GM08714 (cell line): ENCODE data around the gene HBP1.
"Not testable (repeated sequence)": the region's sequence is repeated elsewhere in the genome, so short reads cannot be mapped to it uniquely, and the experiment has no call there.

ENCODE experiments used
- H3K4me3 ChIP-seq: fragments of 200-500 bp; sonication (Bioruptor generic); 2 replicates; pipeline ENCODE4 v1.5.1; 2014; ENCODE audit warnings: mild to moderate bottlenecking, low read length, inconsistent platforms
- ZNF274 ChIP-seq: IDR thresholded peaks from 2 replicates; pipeline ENCODE4 v1.6.1; 2012; ENCODE audit warnings: mild to moderate bottlenecking, low read depth, low read length

The HBP1 gene

DNA sequence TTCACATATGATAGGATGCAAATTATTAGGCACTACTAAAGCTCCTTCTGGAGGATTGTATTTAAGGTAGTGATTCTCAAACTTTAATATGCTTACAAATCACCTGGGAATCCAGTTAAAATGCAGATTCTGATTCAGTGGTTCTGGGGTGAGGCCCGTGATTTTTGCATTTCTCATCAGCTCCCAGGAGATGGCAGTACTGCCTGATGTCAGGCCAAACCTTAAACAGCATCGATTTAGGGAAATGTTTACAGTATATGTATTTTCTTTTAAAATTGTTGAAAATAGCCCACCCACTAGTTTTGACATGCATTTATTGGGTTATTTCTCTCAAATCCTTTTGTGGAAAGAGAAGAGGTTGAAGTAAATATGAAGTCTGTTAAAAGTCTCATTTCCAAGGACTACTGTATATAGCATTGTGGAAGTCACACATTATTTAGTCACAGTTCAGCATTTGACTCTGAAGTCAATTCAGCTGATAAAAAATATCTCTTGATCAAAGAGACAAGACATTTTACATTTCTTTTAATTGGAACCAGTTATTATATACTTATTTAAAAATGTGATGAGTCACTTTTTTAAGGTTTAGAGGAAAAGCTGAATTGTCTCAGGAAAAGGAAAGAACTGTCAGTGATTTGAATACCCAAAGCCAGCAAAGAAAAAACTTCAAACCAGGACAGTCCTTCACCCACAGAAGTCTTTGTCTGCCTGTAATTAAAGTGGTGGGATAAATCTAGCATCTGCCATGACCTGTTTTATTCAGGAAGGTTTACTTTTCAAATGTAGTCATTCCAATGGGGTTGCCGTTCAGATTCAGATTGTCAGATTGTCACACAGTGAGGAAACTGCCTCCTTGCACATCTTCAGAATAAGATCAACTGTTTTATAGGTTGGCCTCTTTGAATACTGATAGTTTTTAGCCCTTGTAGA, 21.1 kb upstream of the HBP1 start:
- no peak for TF ChIP-seq ZNF274
- H3K4me3 ChIP-seq: no peak overlapping the region

DNA sequence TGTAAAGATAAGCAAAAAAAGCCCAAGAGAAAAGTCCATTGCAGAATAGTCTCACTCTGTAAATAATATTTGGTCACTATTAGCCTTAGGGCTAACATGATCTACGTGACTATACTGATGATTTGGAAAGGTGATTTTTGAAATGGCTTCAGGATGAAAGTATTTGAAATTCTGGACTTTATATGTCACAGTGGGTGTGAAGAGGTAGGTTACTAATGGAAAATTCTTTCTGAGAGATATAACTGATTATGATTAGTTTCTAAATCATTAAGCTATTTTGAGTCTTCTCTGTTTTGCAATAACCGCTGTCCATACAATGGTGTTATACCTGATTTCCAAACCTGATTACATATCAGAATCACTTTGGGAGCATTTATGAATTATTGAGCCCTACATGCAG, 20.1 kb upstream of the HBP1 start:
- no peak for TF ChIP-seq ZNF274
- no peak overlapping the region for H3K4me3 ChIP-seq

DNA sequence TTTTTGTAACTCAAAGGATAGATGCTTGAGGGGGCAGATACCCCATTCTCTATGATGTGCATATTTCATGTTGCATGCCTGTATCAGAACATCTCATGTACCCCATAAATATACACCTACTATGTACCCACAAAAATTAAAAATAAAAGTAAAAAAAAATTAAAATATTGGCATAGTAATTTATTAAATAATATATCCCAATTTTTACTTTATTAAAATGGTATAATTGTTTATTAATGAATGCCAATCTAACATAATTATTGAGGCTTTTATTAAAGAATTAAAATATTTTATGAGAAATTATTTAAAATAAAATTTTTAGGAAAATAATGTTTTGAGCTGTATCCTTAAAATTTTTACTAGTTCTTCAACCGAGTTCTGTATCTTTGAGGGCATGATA, 18.9 kb upstream of the HBP1 start:
- no peak for TF ChIP-seq ZNF274

DNA sequence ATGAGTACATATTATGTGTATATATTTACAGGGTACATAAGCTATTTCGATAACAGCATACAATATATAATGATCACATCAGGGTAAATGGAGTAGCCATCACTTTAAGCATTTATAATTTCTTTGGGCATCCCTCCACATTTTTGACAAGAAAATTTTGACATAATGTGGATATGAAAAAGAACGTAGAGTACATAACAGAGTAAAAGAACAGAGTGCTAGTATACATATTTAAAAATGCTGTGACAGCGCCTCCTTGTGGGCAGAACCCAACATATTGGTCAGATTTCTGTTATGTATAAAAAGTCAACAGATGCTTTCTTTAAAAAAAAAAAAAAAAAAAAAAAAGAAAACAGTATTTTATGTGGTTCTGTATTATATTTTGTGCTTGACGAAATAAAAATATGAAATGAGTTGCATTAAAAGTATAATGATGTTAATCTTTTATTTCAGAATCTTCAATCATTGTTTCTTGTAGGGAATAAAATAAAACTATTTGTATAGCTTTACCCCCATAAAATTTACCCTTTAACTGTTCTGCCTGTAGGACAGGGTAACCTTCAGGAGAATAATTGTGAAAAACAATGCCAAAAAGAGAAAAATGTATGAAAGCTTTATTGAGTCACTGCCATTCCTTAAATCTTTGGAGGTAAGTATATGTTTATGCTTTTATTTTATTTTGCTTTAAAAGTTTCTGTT, 18.3 kb upstream of the HBP1 start:
- no peak for TF ChIP-seq ZNF274
- H3K4me3 ChIP-seq: no peak overlapping the region

More for the DNA sequence above, 18.9 kb upstream of the HBP1 start:
- H3K4me3 ChIP-seq: no peak overlapping the region

DNA sequence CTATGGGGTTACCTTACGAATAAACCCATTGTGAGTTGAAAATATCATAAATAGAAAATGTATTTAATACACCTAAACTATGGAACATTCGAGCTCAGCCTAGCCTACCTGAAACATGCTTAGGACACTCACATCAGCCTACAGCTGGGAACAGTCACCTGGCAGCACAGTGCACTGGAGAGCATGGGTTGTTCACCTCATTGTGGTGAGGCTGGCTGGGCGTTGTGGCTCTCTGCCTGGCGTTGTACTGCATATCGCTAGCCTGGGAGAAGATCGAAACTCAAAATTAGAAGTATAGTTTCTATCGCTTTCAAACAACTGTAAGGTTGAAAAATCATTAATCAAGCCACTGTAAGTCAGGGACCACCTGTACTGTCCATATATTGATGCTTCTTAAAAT, 17.3 kb upstream of the HBP1 start:
- H3K4me3 ChIP-seq: no peak overlapping the region
- TF ChIP-seq ZNF274: no peak

DNA sequence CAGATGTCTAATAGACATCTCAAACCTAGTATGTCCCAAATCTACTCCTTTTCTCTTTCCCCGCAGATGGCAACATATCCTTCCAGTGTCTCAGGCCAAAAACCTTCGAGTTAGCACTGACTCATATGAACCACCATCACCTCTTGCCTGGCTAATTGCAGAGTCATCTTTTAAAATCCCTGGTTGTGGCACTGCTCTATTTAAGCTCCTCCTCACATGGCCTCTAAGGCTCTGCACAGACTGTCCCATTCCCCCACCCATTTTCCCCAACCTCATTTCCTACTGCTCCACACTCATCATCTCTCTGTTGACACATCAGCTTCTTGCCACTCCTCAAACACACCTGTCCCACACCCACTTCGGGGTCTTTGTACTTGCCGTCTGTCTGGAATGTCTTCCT, 16.8 kb upstream of the HBP1 start:
- H3K4me3 ChIP-seq: no peak overlapping the region
- no peak for TF ChIP-seq ZNF274

DNA sequence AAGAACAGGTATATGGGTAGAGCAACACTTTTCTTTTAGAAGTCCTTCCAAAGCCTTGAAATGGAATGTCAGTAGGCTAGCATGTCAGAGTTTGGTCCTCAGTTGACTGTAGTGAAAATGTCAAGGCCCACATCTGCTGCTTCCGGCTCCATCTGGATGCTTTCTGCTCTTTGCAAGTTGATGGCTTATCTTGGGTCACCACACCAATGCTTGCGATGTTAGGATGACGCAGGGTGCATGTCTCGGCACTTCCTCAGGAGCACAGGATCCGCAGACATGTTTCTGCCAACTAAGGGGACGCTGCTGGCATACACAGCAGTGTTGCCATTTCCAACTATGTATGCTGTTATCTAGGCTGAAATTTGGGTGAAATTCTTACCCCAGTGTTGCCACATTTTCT, 14.0 kb upstream of the HBP1 start:
- TF ChIP-seq ZNF274: no peak
- H3K4me3 ChIP-seq: no peak overlapping the region

DNA sequence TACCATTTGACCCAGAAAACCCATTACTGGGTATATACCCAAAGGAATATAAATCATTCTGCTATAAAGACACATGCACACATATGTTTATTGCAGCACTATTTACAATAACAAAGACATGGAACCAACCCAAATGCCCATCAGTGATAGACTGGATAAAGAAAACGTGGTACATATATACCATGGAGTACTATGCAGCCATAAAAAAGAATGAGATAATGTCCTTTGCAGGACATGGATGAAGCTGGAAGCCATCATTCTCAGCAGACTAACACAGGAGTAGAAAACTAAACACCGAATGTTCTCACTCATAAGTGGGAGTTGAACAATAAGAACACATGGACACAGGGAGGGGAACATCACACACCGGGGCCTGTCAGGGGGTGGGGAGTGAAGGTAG, 13.1 kb upstream of the HBP1 start:
- H3K4me3 ChIP-seq: not testable (repeated sequence)

DNA sequence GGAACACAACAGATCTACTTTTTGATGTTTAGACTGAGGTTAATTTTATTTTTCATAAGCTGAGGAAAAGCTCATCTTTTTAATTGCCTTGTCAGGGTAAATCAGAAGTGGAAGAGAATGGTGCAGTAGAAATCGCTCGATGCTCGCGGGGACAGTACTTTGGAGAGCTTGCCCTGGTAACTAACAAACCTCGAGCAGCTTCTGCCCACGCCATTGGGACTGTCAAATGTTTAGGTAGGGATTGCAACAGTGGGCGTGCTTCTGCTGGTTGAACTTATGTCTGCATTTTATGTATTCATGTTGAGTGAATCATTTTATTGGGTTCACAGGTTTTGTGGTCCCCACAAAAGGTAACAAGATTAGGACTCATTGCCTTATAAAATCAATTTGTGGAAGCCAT, 11.7 kb upstream of the HBP1 start:
- H3K4me3 ChIP-seq: no peak overlapping the region
- TF ChIP-seq ZNF274: no peak

DNA sequence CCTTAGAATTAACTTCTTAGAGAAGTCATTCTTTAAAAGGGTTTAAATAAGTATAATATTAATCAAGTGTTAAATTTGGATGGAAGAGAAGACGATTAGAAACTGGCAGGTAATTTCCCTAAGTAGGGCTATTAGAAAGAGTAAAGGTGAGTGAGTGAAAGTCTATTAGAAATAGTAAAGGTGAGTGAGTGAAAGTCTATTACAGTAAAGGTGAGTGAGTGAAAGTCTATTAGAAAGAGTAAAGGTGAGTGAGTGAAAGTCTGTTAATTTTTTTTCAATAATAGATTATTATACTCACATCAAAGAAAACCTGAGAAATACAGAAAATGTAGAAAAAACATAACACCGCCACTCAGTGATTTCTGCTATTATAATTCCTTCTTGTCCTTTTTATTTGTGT, 10.8 kb upstream of the HBP1 start:
- no peak for TF ChIP-seq ZNF274
- no peak overlapping the region for H3K4me3 ChIP-seq

DNA sequence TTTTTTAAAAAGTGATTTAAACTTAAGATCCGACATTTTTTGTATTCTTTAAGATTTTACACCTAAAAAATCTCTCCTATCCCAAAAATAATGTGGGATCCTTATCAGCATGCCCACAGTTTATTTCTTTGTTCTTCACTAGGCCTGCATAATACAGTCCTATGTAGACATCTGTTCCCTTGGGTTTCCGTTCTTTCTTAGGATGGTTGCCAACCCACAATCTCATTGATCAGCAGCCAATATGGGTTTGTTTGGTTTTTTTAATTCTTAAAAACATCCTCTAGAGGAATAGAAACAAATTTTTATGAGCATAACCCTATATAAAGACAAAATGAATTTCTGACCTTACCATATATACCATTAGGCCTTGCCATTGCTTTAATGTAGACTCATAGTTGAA, 8.4 kb upstream of the HBP1 start:
- H3K4me3 ChIP-seq: no peak overlapping the region
- no peak for TF ChIP-seq ZNF274

DNA sequence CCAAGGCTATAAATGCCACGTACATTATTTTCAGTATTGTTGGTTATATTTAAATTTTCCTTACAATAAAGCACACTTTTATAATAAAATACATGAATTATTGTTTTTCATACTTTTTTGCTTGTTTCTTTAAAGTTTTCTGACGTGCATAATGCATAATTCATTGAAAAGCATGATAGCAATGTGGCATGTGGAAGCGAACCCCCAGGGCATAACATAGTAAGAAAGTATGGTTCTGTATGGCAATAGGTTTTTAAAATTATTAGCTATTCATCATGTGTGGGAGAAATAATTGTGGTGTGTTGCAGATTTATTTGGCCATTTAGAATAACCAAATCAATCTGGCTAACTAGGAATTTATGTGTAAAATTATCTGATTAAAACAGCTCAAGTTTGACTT, 7.4 kb upstream of the HBP1 start:
- no peak for TF ChIP-seq ZNF274
- H3K4me3 ChIP-seq: no peak overlapping the region

DNA sequence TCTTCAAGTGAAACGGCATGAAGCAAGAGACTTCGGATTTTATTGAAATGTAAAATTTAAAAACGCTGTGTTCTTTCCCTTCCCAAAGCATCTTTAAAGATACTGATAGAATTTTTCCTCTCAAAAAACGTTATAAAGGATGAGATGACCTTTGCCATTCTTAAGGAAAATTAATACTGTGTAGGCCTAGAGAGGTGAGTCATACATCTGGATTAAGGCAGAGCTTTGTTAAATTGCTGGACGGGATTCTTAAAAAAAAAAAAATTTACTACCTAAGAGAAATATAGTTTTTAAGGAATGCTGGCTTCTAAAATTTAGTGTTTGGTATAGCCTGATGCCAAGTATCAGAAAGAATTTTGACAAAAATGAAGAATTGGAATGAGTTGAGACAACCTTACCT, 6.3 kb upstream of the HBP1 start:
- no peak overlapping the region for H3K4me3 ChIP-seq
- TF ChIP-seq ZNF274: no peak

DNA sequence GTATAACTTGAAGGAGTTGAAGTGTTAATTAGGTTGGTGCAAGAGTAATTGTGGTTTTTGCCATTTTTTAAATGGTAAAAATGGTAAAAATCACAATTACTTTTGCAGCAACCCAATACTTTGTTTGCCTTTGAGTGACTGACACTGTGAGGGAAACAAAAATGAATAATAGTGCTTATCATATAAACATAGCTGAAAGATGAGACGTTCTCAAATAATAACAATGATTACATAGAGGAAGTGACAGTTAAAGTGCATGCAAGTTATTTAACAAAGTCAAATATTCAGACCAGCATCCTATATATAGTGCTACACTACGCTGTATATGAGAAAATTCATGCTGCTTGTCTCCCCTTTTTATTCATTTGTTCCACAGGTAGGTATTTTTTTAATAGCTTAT, 4.7 kb upstream of the HBP1 start:
- no peak for TF ChIP-seq ZNF274
- no peak overlapping the region for H3K4me3 ChIP-seq

DNA sequence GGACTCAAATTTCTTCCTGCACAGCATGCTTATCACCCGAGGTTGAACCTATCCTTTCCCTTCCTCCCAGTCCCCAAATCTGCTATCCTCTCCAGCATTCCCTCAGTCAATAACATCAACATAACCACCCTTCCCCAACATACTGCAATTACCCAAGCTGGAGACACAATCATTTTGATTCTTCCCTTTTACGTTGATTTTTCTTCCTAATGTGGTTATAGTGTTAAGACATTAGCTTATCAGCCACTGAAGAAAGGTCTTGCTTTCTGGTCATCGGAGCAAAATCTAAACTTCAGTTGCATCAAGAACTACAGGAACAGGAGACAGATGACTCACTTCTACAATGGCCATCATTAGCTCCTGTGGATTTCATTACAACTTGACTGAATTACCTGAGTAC, 3.5 kb upstream of the HBP1 start:
- TF ChIP-seq ZNF274: no peak
- H3K4me3 ChIP-seq: no peak overlapping the region
